GM15510 (cell line): ENCODE measurements around the gene ANKRD11.

Source experiments
- POLR2A ChIP-seq: IDR thresholded peaks from 3 replicates; pipeline ENCODE4 v1.6.1; 2011; ENCODE audit warnings: borderline replicate concordance; ENCODE audit not compliant: insufficient read length; ENCODE audit errors: extremely low read depth

The ANKRD11 gene

GRCh38 chr16:89395150-89396142 is 94.9 kb downstream of the ANKRD11 start:
- TF ChIP-seq POLR2A, result no peak

- TF ChIP-seq POLR2A, result no peak
These were observed 96.5 kb downstream of the ANKRD11 start for GRCh38 chr16:89393738-89394406.

GRCh38 chr16:89392881-89393737 is 97.3 kb downstream of the ANKRD11 start:
- TF ChIP-seq POLR2A, result no peak

DNA sequence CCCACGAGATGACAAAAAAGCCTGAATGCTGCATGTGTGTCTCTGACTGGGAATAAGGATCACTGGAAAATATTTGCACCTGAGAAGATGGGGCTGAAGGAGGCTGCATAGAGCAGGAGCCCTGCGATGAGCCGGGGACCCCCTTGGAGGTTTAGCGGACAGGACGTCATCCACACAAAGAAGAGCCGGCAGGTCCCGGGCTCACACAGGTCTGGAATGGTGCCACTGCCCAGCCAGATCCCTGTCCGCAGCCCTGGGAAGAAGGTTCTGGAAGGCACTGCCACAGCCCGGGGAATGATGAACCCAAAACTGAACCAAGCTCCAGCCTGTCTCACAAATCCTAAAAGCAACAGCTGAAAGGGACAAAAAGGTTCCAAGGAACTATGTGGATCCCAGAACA is 101.8 kb downstream of the ANKRD11 start:
- no peak for TF ChIP-seq POLR2A

DNA sequence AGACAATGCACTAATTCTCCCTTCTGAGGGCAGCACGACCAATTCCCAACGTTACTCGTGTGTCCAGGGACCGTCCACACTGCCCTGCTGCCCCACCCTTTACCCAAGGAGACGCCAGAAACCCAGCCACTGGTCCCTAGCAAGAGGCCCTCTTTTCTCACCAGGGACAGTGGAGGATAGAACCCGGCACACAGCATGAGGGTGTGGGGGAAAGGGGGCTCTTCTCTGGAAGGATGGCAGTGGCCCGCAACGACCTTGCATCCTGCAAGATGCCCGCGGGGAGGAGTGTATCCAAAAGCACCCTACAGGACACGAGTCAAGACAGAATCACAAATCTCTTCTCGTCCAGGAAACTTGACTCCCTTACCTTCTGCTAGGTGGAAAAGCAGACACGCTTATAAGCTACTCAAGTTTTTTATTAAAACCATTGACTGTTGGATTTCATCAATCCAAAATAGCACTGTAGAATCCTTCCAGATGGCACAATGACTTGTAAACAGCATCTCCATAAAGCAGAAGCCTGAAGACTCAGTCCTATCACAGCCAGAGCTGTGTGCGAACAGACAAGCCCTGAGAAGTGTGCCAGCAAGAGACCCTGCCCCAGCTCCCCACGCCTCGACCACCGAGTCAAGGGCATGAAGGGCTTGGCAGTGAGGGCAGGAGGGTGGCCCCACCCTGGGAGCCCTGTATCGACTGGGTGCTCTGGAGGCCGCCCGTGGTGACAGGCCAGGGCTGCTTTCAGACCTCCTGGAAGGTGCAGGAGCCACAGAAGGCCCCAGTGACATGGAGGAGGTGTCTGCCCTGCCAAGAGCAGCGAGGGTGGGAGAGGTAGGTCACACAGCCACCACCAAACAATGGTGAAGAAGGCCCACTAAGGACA is 103.8 kb downstream of the ANKRD11 start:
- TF ChIP-seq POLR2A, result no peak

DNA sequence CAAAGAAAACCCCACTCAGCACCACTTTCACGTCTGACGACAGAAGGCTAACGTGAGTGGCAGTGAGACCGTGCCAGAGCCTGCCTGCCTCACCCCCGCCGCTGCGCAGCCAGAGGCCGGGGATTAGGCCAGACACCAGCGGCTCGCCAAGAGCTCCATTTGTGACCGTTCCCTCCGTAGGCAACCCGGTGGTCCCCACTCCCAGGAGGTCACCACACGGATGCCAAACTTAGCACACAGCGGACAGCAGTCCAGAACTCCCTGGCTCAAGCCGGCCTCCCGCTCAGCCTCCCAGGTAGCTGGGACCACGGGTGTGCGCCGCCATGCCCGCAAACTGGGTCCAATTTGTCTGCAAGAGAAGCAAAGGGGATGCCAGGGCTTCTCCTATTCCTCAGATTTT is 104.6 kb downstream of the ANKRD11 start:
- TF ChIP-seq POLR2A, result no peak

DNA sequence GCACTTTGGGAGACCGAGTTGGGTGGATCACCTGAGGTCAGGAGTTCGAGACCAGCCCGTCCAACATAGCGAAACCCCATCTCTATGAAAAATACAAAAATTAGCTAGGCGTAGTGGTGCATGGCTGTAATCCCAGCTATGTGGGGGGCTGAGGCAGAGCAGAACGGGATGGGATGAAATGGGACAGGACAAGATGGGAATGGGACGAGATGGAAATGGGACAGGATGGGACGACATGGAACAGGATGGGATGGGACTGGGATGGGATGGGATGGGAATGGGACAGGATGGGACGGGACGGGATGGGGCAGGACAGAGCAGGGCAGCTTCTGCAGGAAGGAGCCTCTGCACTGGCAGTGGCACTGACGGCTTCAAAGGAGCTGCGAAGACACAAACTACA is 106.1 kb downstream of the ANKRD11 start:
- TF ChIP-seq POLR2A, result no peak

- TF ChIP-seq POLR2A, result no peak
These were observed 107.0 kb downstream of the ANKRD11 start for GRCh38 chr16:89383095-89384003.

- TF ChIP-seq POLR2A, result no peak
These were observed 108.6 kb downstream of the ANKRD11 start for GRCh38 chr16:89381788-89382187.

DNA sequence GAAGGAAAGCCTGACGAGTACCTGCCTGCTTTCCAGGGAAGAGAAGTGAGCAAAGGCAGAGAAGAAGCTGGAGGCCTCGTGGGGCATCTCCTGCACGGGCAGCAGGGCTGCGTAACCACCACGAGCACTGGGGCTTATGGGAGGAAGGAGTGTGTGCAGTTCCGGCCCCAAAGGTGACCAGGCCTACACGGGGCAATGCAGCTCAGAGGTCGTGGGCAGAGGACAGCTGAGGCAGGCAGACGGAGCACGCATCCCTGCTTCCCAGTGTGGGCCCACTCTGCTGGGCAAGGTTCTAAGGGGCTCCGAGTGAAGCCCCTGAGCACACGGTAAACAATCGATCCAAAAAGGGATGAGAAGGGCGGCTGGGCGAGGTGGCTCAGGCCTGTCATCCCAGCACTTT is 109.7 kb downstream of the ANKRD11 start:
- TF ChIP-seq POLR2A, result no peak

- TF ChIP-seq POLR2A, result no peak
These were observed 111.2 kb downstream of the ANKRD11 start for GRCh38 chr16:89378947-89379771.

GRCh38 chr16:89377453-89377848 is 112.9 kb downstream of the ANKRD11 start:
- no peak for TF ChIP-seq POLR2A
